ENCODE results near the gene WLS. TPM values are rescaled to one million over a fixed set of nuclear protein-coding genes. Genes with fewer than 3 reads are reported as not detected.

The WLS gene
- total RNA-seq, 2 donors from 2014 or later, result not detected

- no peaks in the 10 kb centered on the region for H3K36me3 Mint-ChIP-seq
- ATAC-seq (no peak), DNase-seq (ENCODE audit: low spot score) (no peak)
- H3K27ac Mint-ChIP-seq, result no peak overlapping the region
- peaks cover 0 to 4% of the 10 kb centered on the region in 2 donors for H3K27me3 Mint-ChIP-seq
- H3K4me1 Mint-ChIP-seq (ENCODE audit: low read depth in 2 of 2), result no peaks in the 10 kb centered on the region
- H3K9me3 Mint-ChIP-seq, result no peaks in the 10 kb centered on the region
- H3K4me3 Mint-ChIP-seq, result no peak overlapping the region
These were observed 30.6 kb downstream of the WLS start for GRCh38 chr1:68201546-68202238.

- no peaks in the 10 kb centered on the region for H3K27me3 Mint-ChIP-seq
- H3K36me3 Mint-ChIP-seq, result no peaks in the 10 kb centered on the region
- H3K4me3 Mint-ChIP-seq, result no peak overlapping the region
- ATAC-seq, result no peak
- H3K9me3 Mint-ChIP-seq, result no peaks in the 10 kb centered on the region
- DNase-seq (ENCODE audit: low spot score), result no peak
- no peaks in the 10 kb centered on the region for H3K4me1 Mint-ChIP-seq (ENCODE audit: low read depth in 2 of 2)
- H3K27ac Mint-ChIP-seq, result no peak overlapping the region
These were observed 32.7 kb downstream of the WLS start for GRCh38 chr1:68199603-68200002.

GRCh38 chr1:68198752-68199151 lies 33.6 kb downstream of the WLS start:
- Mint-ChIP-seq H3K27me3 (no peaks in the 10 kb centered on the region), H3K27ac (no peak overlapping the region), H3K9me3 (no peaks in the 10 kb centered on the region), H3K4me1 (ENCODE audit: low read depth in 2 of 2) (no peaks in the 10 kb centered on the region), H3K36me3 (no peaks in the 10 kb centered on the region), H3K4me3 (no peak overlapping the region)
- DNase-seq (ENCODE audit: low spot score) (no peak), ATAC-seq (no peak)

GRCh38 chr1:68197891-68198290 lies 34.4 kb downstream of the WLS start:
- Mint-ChIP-seq H3K27me3 (no peaks in the 10 kb centered on the region), H3K4me3 (no peak overlapping the region), H3K36me3 (no peaks in the 10 kb centered on the region), H3K27ac (no peak overlapping the region), H3K9me3 (no peaks in the 10 kb centered on the region), H3K4me1 (ENCODE audit: low read depth in 2 of 2) (no peaks in the 10 kb centered on the region)
- DNase-seq (ENCODE audit: low spot score), result no peak
- ATAC-seq, result no peak

GRCh38 chr1:68197461-68197860 lies 34.9 kb downstream of the WLS start:
- no peak for DNase-seq (ENCODE audit: low spot score)
- Mint-ChIP-seq H3K4me3 (no peak overlapping the region), H3K27ac (no peak overlapping the region), H3K36me3 (no peaks in the 10 kb centered on the region), H3K9me3 (no peaks in the 10 kb centered on the region), H3K27me3 (no peaks in the 10 kb centered on the region), H3K4me1 (ENCODE audit: low read depth in 2 of 2) (no peaks in the 10 kb centered on the region)
- no peak for ATAC-seq

- Mint-ChIP-seq H3K9me3 (no peaks in the 10 kb centered on the region), H3K4me1 (ENCODE audit: low read depth in 2 of 2) (no peaks in the 10 kb centered on the region), H3K4me3 (no peak overlapping the region), H3K27me3 (no peaks in the 10 kb centered on the region), H3K27ac (no peak overlapping the region), H3K36me3 (no peaks in the 10 kb centered on the region)
- DNase-seq (ENCODE audit: low spot score), result no peak
- ATAC-seq, result no peak
These were observed 35.6 kb downstream of the WLS start for GRCh38 chr1:68196676-68197075.

- Mint-ChIP-seq H3K9me3 (no peaks in the 10 kb centered on the region), H3K36me3 (no peaks in the 10 kb centered on the region), H3K27me3 (peaks cover 4 to 7% of the 10 kb centered on the region in 2 donors), H3K27ac (no peak overlapping the region), H3K4me1 (ENCODE audit: low read depth in 2 of 2) (no peaks in the 10 kb centered on the region), H3K4me3 (no peak overlapping the region)
- ATAC-seq, result no peak
- DNase-seq (ENCODE audit: low spot score), result no peak
These were observed 40.6 kb downstream of the WLS start for GRCh38 chr1:68191717-68192116.

GRCh38 chr1:68188644-68189340 lies 43.5 kb downstream of the WLS start:
- Mint-ChIP-seq H3K4me3 (no peak overlapping the region), H3K36me3 (no peaks in the 10 kb centered on the region), H3K27me3 (peaks cover 4 to 7% of the 10 kb centered on the region in 2 donors), H3K27ac (no peak overlapping the region), H3K4me1 (ENCODE audit: low read depth in 2 of 2) (no peaks in the 10 kb centered on the region), H3K9me3 (peaks cover 2% of the 10 kb centered on the region)
- no peak for DNase-seq (ENCODE audit: low spot score)
- ATAC-seq, result no peak

GRCh38 chr1:68188060-68188538 lies 44.2 kb downstream of the WLS start:
- no peak overlapping the region for H3K27ac Mint-ChIP-seq
- ATAC-seq, result no peak

GRCh38 chr1:68185743-68186142 lies 46.6 kb downstream of the WLS start:
- no peaks in the 10 kb centered on the region for H3K36me3 Mint-ChIP-seq
- H3K27ac Mint-ChIP-seq, result no peak overlapping the region
- no peaks in the 10 kb centered on the region for H3K4me1 Mint-ChIP-seq (ENCODE audit: low read depth in 2 of 2)
- ATAC-seq (no peak), DNase-seq (ENCODE audit: low spot score) (no peak)
- H3K4me3 Mint-ChIP-seq, result no peak overlapping the region
- peaks cover 4 to 7% of the 10 kb centered on the region in 2 donors for H3K27me3 Mint-ChIP-seq
- H3K9me3 Mint-ChIP-seq, result peaks cover 2% of the 10 kb centered on the region

More at GRCh38 chr1:68188060-68188538, 44.2 kb downstream of the WLS start:
- DNase-seq (ENCODE audit: low spot score), result no peak
- Mint-ChIP-seq H3K27me3 (peaks cover 4 to 7% of the 10 kb centered on the region in 2 donors), H3K9me3 (peaks cover 2% of the 10 kb centered on the region), H3K4me3 (no peak overlapping the region), H3K4me1 (ENCODE audit: low read depth in 2 of 2) (no peaks in the 10 kb centered on the region), H3K36me3 (no peaks in the 10 kb centered on the region)

- Mint-ChIP-seq H3K4me3 (no peak overlapping the region), H3K4me1 (ENCODE audit: low read depth in 2 of 2) (no peaks in the 10 kb centered on the region), H3K36me3 (no peaks in the 10 kb centered on the region), H3K27ac (no peak overlapping the region), H3K27me3 (peaks cover 4 to 7% of the 10 kb centered on the region in 2 donors), H3K9me3 (peaks cover 2% of the 10 kb centered on the region)
- ATAC-seq (no peak), DNase-seq (ENCODE audit: low spot score) (no peak)
These were observed 48.4 kb downstream of the WLS start for GRCh38 chr1:68183895-68184294.

- Mint-ChIP-seq H3K36me3 (no peaks in the 10 kb centered on the region), H3K9me3 (peaks cover 2% of the 10 kb centered on the region), H3K27me3 (no peaks in the 10 kb centered on the region), H3K27ac (no peak overlapping the region), H3K4me1 (ENCODE audit: low read depth in 2 of 2) (no peaks in the 10 kb centered on the region), H3K4me3 (no peak overlapping the region)
- ATAC-seq, result no peak
- DNase-seq (ENCODE audit: low spot score), result no peak
These were observed 51.2 kb downstream of the WLS start for GRCh38 chr1:68181165-68181556.

- H3K9me3 Mint-ChIP-seq, result peaks cover 2% of the 10 kb centered on the region
- no peaks in the 10 kb centered on the region for H3K36me3 Mint-ChIP-seq
- no peaks in the 10 kb centered on the region for H3K4me1 Mint-ChIP-seq (ENCODE audit: low read depth in 2 of 2)
- no peak overlapping the region for H3K4me3 Mint-ChIP-seq
- DNase-seq (ENCODE audit: low spot score) (no peak), ATAC-seq (no peak)
- H3K27me3 Mint-ChIP-seq, result no peaks in the 10 kb centered on the region
- H3K27ac Mint-ChIP-seq, result no peak overlapping the region
These were observed 51.7 kb downstream of the WLS start for GRCh38 chr1:68180441-68181164.

All from natural killer cell treated with Interleukin-12 subunit alpha and Interleukin-12 subunit beta and Interleukin-15 and Interleukin-18, amount 100 ng/mL, for 72 hours (primary cell).